A549 (cell line): Measurements from ENCODE around the gene TBX1. TPM values are rescaled to one million over a fixed set of nuclear protein-coding genes. Genes with fewer than 3 reads are reported as not detected.

ENCODE experiments used
- ATAC-seq, 2 experiments: fragments of 200-7000 bp in 1 of 2; fragments of >200 bp in 1 of 2; cut with Nextera tagmentation in 1 of 2; cut with Tn5 transposase in 1 of 2; 3 replicates each; pipeline versions ENCODE4 v1.8.0 to v1.9.1; 2018 to 2020; ENCODE audit warnings: mild to moderate bottlenecking in 1 of 2, moderate library complexity in 1 of 2
- CTCF ChIA-PET: fragments of 300-600 bp; sonication (Branson Sonifier 250); formaldehyde crosslinking; extraction: SDS; loops from one replicate; lab custom pipeline; 2021; ENCODE audit warnings: antibody characterized with exemption, inconsistent platforms; lab: Yijun Ruan, JAX
- POLR2A ChIA-PET: fragments of 350-600 bp; formaldehyde crosslinking; extraction: SDS; loops from one replicate; lab custom pipeline; 2021; ENCODE audit warnings: antibody characterized with exemption, inconsistent platforms; lab: Yijun Ruan, JAX
- DNase-seq, 2 experiments: peaks; one replicate each; pipeline versions ENCODE4 v3.0.0 to v3.0.0-alpha.2; 2011 to 2016; ENCODE audit warnings: low read depth in 1 of 2, low spot score in 1 of 2
- FAIRE-seq: peaks from 2 replicates; lab custom pipeline; 2011; peaks lifted over from hg19 to GRCh38; lab: Jason Lieb, UNC
- H3K27ac ChIP-seq, 2 experiments: fragments of >200 bp; sonication (Bioruptor Twin); formaldehyde crosslinking; 3 replicates each; pipeline ENCODE4 v1.5.1; 2016 to 2017
- H3K4me1 ChIP-seq: fragments of >200 bp; sonication (Bioruptor Twin); formaldehyde crosslinking; 3 replicates; pipeline ENCODE4 v1.6.1; 2016
- H3K4me2 ChIP-seq: fragments of >200 bp; sonication (Bioruptor Twin); formaldehyde crosslinking; 3 replicates; pipeline ENCODE4 v1.6.1; 2016
- H3K4me3 ChIP-seq: fragments of >200 bp; sonication (Bioruptor Twin); formaldehyde crosslinking; 3 replicates; pipeline ENCODE4 v1.5.1; 2016
- H3K9me3 ChIP-seq: fragments of >200 bp; sonication (Bioruptor Twin); formaldehyde crosslinking; 3 replicates; pipeline ENCODE4 v1.6.1; 2016
- ATOH8 ChIP-seq: fragments of 250-450 bp; sonication (Bioruptor Pico); IDR thresholded peaks from 2 replicates; pipeline ENCODE4 v1.5.0; 2020; ENCODE audit warnings: low read depth, mild to moderate bottlenecking, moderate library complexity
- CBX8 ChIP-seq: fragments of 200-600 bp; sonication (generic); IDR thresholded peaks from 2 replicates; pipeline ENCODE4 v1.6.1; 2016
- CHD2 ChIP-seq: fragments of 150-350 bp; IDR thresholded peaks from 2 replicates; pipeline ENCODE4 v1.6.1; 2014; ENCODE audit warnings: low read length; ENCODE audit not compliant: partially characterized antibody
- EHMT2 ChIP-seq: fragments of 200-600 bp; sonication (generic); IDR thresholded peaks from 2 replicates; pipeline ENCODE4 v1.6.1; 2016; ENCODE audit warnings: antibody characterized with exemption, low read depth, mild to moderate bottlenecking, moderate library complexity
- FOSL2 ChIP-seq, 2 experiments: fragments of 450-650 bp in 1 of 2; fragments of >200 bp in 1 of 2; sonication (Bioruptor Twin) in 1 of 2; formaldehyde crosslinking; IDR thresholded peaks; 2 replicates each; pipeline versions ENCODE4 v1.5.0 to v1.6.1; 2016 to 2020; ENCODE audit warnings: mild to moderate bottlenecking in 1 of 2, moderate library complexity in 1 of 2
- FOXS1 ChIP-seq: fragments of 250-450 bp; sonication (Bioruptor Pico); IDR thresholded peaks from 2 replicates; pipeline ENCODE4 v1.5.0; 2020; ENCODE audit warnings: mild to moderate bottlenecking, moderate library complexity
- HMGXB4 ChIP-seq: fragments of 250-450 bp; sonication (Bioruptor Pico); IDR thresholded peaks from 2 replicates; pipeline ENCODE4 v1.5.0; 2021; ENCODE audit warnings: mild to moderate bottlenecking, moderate library complexity, borderline replicate concordance
- HOXA7 ChIP-seq: fragments of 250-450 bp; sonication (Bioruptor Pico); IDR thresholded peaks from 2 replicates; pipeline ENCODE4 v1.5.0; 2020; ENCODE audit warnings: mild to moderate bottlenecking, moderate library complexity
- HOXB5 ChIP-seq: fragments of 250-450 bp; sonication (Bioruptor Pico); IDR thresholded peaks from 2 replicates; pipeline ENCODE4 v1.5.0; 2020; ENCODE audit warnings: mild to moderate bottlenecking, moderate library complexity
- JUN ChIP-seq, 2 experiments: fragments of >200 bp; sonication (Bioruptor Twin); formaldehyde crosslinking; IDR thresholded peaks; 2 replicates in 1 of 2; 3 replicates in 1 of 2; pipeline ENCODE4 v1.6.1; 2016 to 2017
- MAFK ChIP-seq: fragments of 450-650 bp; IDR thresholded peaks from 2 replicates; pipeline ENCODE4 v1.6.1; 2014; ENCODE audit not compliant: partially characterized antibody
- NFE2L2 ChIP-seq: fragments of 150-350 bp; conservative IDR thresholded peaks from 2 replicates; pipeline ENCODE4 v1.6.1; 2014; ENCODE audit warnings: low read length
- NPAS2 ChIP-seq: fragments of 250-450 bp; sonication (Bioruptor Pico); IDR thresholded peaks from 2 replicates; pipeline ENCODE4 v1.8.0; 2022; ENCODE audit warnings: mild to moderate bottlenecking, moderate library complexity, borderline replicate concordance
- NR3C1 ChIP-seq: fragments of >200 bp; sonication (Bioruptor Twin); formaldehyde crosslinking; IDR thresholded peaks from 3 replicates; pipeline ENCODE4 v1.6.1; 2017
- PHF8 ChIP-seq: fragments of 200-600 bp; sonication (generic); IDR thresholded peaks from 2 replicates; pipeline ENCODE4 v1.6.1; 2016; ENCODE audit warnings: low read depth, mild to moderate bottlenecking, antibody characterized with exemption, moderate library complexity, borderline replicate concordance
- POLR2A ChIP-seq: IDR thresholded peaks from 2 replicates; pipeline ENCODE4 v1.6.1; 2012; ENCODE audit warnings: mild to moderate bottlenecking, low read length
- RAD21 ChIP-seq, 2 experiments: fragments of >200 bp in 1 of 2; sonication (Bioruptor Twin) in 1 of 2; formaldehyde crosslinking in 1 of 2; IDR thresholded peaks in 1 of 2; conservative IDR thresholded peaks in 1 of 2; 2 replicates in 1 of 2; 3 replicates in 1 of 2; pipeline ENCODE4 v1.6.1; 2012 to 2018; ENCODE audit warnings: inconsistent platforms in 1 of 2
- SMC3 ChIP-seq: fragments of >200 bp; sonication (Bioruptor Twin); formaldehyde crosslinking; IDR thresholded peaks from 3 replicates; pipeline ENCODE4 v1.6.1; 2018; ENCODE audit warnings: inconsistent platforms
- SREBF2 ChIP-seq: fragments of 450-650 bp; IDR thresholded peaks from 2 replicates; pipeline ENCODE4 v1.6.1; 2014; ENCODE audit warnings: mild to moderate bottlenecking, moderate library complexity
- TFCP2L1 ChIP-seq: fragments of 250-450 bp; sonication (Bioruptor Pico); IDR thresholded peaks from 2 replicates; pipeline ENCODE4 v1.5.0; 2021; ENCODE audit warnings: mild to moderate bottlenecking
- ZC3H11A ChIP-seq: fragments of 450-650 bp; IDR thresholded peaks from 2 replicates; pipeline ENCODE4 v1.6.1; 2014; ENCODE audit warnings: antibody characterized with exemption, mild to moderate bottlenecking
- ZFP36 ChIP-seq: fragments of 450-650 bp; IDR thresholded peaks from 2 replicates; pipeline ENCODE4 v1.6.1; 2014; ENCODE audit warnings: borderline replicate concordance; ENCODE audit not compliant: partially characterized antibody
- ZSCAN20 ChIP-seq: fragments of 250-450 bp; sonication (Bioruptor Pico); IDR thresholded peaks from 2 replicates; pipeline ENCODE4 v1.8.0; 2022; ENCODE audit warnings: mild to moderate bottlenecking, moderate library complexity
- WGBS: methylation state at CpG from one replicate; pipeline ENCODE4 v1.1.6; 2017; ENCODE audit errors: missing lambda C conversion rate; 5-methylcytosine and 5-hydroxymethylcytosine counted together
- polyA plus RNA-seq, 4 experiments: library from polyadenylated mRNA; depleted of rRNA in 3 of 4; stranded (reverse); fragments of >200 nt; fragmentation: RNase III in 1 of 4; extraction: RNeasy Plus Mini Kit Qiagen cat#74134 plus additional on column Dnase treatment in 1 of 4; gene quantifications; 2 replicates in 3 of 4; 3 replicates in 1 of 4; pipeline ENCODE4 v1.2.3, GENCODE V29; 2011 to 2017
- TF ChIP-seq, protein P1 (sequence below): IDR thresholded peaks from 2 replicates; pipeline ENCODE4 v1.6.1; 2012
- TF ChIP-seq, protein P2 (sequence below): fragments of >200 bp; sonication (Bioruptor Twin); formaldehyde crosslinking; IDR thresholded peaks from 2 replicates; pipeline ENCODE4 v1.6.1; 2016
- TF ChIP-seq, protein P3 (sequence below): fragments of 150-350 bp; IDR thresholded peaks from 2 replicates; pipeline ENCODE4 v1.6.1; 2014; ENCODE audit warnings: low read depth, mild to moderate bottlenecking, low read length

TBX1 gene
- polyA plus RNA-seq, 2 of the 4 experiments (the other 2 are of a cell fraction): 0.30 to 2.8 TPM

DNA sequence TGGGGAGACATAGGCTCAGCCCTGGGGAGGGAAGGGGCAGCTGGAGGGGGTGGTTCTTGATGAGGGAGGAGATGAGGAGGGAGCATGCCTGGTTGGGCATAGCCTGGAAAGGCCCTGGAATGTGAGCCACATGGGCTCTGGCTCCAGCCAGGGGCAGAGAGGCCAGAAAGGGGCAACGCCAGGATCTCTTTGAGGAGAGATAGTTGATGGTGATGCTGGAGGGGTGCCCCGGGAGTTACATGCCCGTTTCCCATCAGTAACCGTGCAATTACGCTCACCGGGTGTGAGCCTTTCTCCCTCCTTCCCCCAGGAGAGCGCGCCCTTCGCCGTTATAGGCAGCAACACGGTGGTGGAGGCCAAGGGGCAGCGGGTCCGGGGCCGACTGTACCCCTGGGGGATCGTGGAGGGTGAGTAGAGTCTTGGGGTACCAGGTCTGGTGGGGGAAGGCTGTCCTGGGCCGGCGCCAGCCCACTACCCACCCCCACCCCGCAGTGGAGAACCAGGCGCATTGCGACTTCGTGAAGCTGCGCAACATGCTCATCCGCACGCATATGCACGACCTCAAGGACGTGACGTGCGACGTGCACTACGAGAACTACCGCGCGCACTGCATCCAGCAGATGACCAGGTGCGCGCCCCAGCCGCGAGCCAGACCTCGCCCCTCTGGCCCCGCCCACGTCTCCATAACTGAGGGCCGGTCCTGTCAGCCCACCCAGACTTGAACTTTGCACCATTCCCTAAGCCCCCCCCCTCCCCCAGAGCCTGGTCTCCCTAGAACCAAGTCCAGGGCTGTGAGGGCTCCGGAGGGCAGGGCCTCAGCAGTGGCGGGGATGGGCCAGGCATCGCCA is 39.0 kb upstream of the TBX1 start:
- ChIA-PET POLR2A (no interaction called here), CTCF (interaction anchor here (0.9 to 2.2 kb wide), 6 partner anchors 9 to 226 kb away, joined by 3 to 19 read pairs (median 5); no protein-coding TSS in a partner anchor)
- DNase-seq (no peak), ATAC-seq (no peak), FAIRE-seq (no peak)
- H3K4me3 ChIP-seq: no peak overlapping the region
- TF ChIP-seq FOXS1: no peak
- no peak for TF ChIP-seq CBX8
- no peak for TF ChIP-seq HOXA7
- no peak for TF ChIP-seq NR3C1
- no peak for TF ChIP-seq SREBF2
- TF ChIP-seq CHD2: no peak
- TF ChIP-seq HMGXB4: no peak
- no peak for TF ChIP-seq EHMT2
- no peak for TF ChIP-seq NPAS2 (CRISPR knock-in tag)
- TF ChIP-seq PHF8: no peak
- TF ChIP-seq ZSCAN20 (CRISPR knock-in tag): no peak
- no peak for TF ChIP-seq POLR2A
- no peak for TF ChIP-seq HOXB5
- no peak for TF ChIP-seq NFE2L2
- no peak for TF ChIP-seq JUN (IDR thresholded peaks at IDR 0.05)
- TF ChIP-seq MAFK: no peak
- no peaks in the 10 kb centered on the region for H3K9me3 ChIP-seq
- no peak overlapping the region for H3K27ac ChIP-seq
- 96% methylated on average over 25 of the region's 44 CpGs for WGBS
- H3K4me2 ChIP-seq: no peak overlapping the region
- H3K4me1 ChIP-seq: 0 out of 3 replicates have a peak, but pooled peaks cover 5% of the 10 kb centered on the region

GRCh38 chr22:19722178-19722981 is 38.2 kb upstream of the TBX1 start:
- ATAC-seq: no peak
- TF ChIP-seq ATOH8 (CRISPR knock-in tag) (no peak), CBX8 (no peak), FOXS1 (no peak), NR3C1 (no peak), TFCP2L1 (CRISPR knock-in tag) (no peak), ZC3H11A (no peak), FOSL2 (IDR thresholded peaks at IDR 0.05) (no peak), FOSL2 (CRISPR knock-in tag; IDR thresholded peaks at IDR 0.05) (no peak), SMC3 (no peak), ZFP36 (no peak), RAD21 (conservative IDR thresholded peaks at IDR 0.05 in 1 of 2, IDR thresholded peaks at IDR 0.05 in 1 of 2) (no peak)
- TF ChIP-seq, protein P1, sequence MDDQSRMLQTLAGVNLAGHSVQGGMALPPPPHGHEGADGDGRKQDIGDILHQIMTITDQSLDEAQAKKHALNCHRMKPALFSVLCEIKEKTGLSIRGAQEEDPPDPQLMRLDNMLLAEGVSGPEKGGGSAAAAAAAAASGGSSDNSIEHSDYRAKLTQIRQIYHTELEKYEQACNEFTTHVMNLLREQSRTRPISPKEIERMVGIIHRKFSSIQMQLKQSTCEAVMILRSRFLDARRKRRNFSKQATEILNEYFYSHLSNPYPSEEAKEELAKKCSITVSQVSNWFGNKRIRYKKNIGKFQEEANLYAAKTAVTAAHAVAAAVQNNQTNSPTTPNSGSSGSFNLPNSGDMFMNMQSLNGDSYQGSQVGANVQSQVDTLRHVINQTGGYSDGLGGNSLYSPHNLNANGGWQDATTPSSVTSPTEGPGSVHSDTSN: no peak
- TF ChIP-seq, protein P2, sequence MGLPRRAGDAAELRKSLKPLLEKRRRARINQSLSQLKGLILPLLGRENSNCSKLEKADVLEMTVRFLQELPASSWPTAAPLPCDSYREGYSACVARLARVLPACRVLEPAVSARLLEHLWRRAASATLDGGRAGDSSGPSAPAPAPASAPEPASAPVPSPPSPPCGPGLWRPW: no peak
- TF ChIP-seq, protein P3, sequence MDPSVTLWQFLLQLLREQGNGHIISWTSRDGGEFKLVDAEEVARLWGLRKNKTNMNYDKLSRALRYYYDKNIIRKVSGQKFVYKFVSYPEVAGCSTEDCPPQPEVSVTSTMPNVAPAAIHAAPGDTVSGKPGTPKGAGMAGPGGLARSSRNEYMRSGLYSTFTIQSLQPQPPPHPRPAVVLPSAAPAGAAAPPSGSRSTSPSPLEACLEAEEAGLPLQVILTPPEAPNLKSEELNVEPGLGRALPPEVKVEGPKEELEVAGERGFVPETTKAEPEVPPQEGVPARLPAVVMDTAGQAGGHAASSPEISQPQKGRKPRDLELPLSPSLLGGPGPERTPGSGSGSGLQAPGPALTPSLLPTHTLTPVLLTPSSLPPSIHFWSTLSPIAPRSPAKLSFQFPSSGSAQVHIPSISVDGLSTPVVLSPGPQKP: no peak
- TF ChIP-seq, all 56 proteins: peak for 0
- CTCF ChIA-PET: interaction anchor here (1.5 to 2.1 kb wide), 2 partner anchors 8 to 20 kb away, joined by 7 to 8 read pairs; no protein-coding TSS in a partner anchor
- H3K4me2 ChIP-seq: no peak overlapping the region
- no peaks in the 10 kb centered on the region for H3K9me3 ChIP-seq
- WGBS: 100% methylated on average over 12 of the region's 60 CpGs
- FAIRE-seq: no peak
- H3K4me3 ChIP-seq: no peak overlapping the region
- DNase-seq: no peak
- H3K4me1 ChIP-seq: 0 out of 3 replicates have a peak, but pooled peaks cover 5% of the 10 kb centered on the region
- POLR2A ChIA-PET: no interaction called here
- no peak overlapping the region for H3K27ac ChIP-seq
